Chondrocyte (in vitro differentiated cells): Measurements from ENCODE around the gene ID3. TPM values are rescaled to one million over a fixed set of nuclear protein-coding genes. Genes with fewer than 3 reads are reported as not detected.
A peak's percentile ranks its signal among the peaks of the same experiment; 100 is the strongest.

Source experiments
- DNase-seq: peaks from one replicate; pipeline ENCODE4 v3.0.0; 2021; ENCODE audit warnings: mixed read lengths, low spot score
- H3K27ac Mint-ChIP-seq: one replicate; pipeline ENCODE4 v1.8.0; 2021; ENCODE audit warnings: mild to moderate bottlenecking, moderate library complexity, mixed read lengths; ENCODE audit not compliant: unreplicated experiment
- H3K27me3 Mint-ChIP-seq: 2 replicates; pipeline ENCODE4 v1.8.0; 2021; ENCODE audit warnings: low read depth, mixed read lengths
- H3K36me3 Mint-ChIP-seq: 2 replicates; pipeline ENCODE4 v1.8.0; 2021; ENCODE audit warnings: low read depth, mixed read lengths
- H3K4me1 Mint-ChIP-seq: 2 replicates; pipeline ENCODE4 v1.8.0; 2021; ENCODE audit warnings: low read depth, mild to moderate bottlenecking, mixed read lengths
- H3K4me3 Mint-ChIP-seq: one replicate; pipeline ENCODE4 v1.8.0; 2021; ENCODE audit warnings: mild to moderate bottlenecking, moderate library complexity, mixed read lengths; ENCODE audit not compliant: unreplicated experiment
- H3K9me3 Mint-ChIP-seq: 2 replicates; pipeline ENCODE4 v1.8.0; 2021; ENCODE audit warnings: low read depth, mixed read lengths
- total RNA-seq: library from RNA; stranded (reverse); gene quantifications from 3 replicates; pipeline ENCODE4 v1.2.1, GENCODE V29; 2021
- TF ChIP-seq, protein P1 (sequence below): fragments of 200-600 bp; sonication (generic); IDR thresholded peaks from 2 replicates; pipeline ENCODE4 v1.5.0; 2021; ENCODE audit warnings: antibody characterized with exemption, mild to moderate bottlenecking, moderate library complexity

Gene ID3
- total RNA-seq, 1 donor from 2014 or later: 81.8 TPM

DNA sequence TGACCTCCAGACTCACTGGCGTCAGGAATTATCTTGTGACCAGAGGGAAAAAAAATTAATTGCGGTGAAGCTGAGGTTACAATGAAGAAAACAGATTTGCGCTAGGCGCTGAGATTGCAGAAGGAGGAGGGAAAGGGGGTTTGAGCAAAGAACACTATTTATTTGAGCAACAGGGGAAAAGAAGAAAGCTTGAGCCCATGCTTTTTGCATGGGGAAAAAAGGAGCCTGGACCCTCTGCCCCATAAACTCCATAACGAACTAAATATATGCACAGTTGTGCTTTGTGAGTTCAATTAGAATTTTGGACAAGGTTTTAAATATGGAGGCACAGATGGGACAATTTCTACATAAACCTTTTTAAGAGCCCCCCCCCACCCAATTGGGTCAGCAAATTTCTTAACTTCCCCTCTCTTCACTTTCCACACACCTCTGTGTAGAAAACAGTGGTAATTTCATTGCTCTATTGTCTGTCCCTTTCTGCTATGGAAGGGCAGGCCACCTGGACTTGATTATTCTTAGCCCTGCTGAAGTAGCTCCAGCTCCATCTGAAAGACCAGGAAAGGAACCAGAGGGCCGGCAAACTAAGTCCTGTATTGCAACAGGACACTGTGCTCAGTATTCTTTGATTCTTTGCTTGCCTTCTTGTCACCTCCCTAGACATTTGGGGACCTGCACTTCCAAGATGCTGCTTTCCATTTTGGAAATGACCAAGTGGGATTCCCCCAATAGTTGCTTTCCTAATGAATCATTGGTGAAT lies 862 bp upstream of the ID3 start:
- TF ChIP-seq, protein P1, sequence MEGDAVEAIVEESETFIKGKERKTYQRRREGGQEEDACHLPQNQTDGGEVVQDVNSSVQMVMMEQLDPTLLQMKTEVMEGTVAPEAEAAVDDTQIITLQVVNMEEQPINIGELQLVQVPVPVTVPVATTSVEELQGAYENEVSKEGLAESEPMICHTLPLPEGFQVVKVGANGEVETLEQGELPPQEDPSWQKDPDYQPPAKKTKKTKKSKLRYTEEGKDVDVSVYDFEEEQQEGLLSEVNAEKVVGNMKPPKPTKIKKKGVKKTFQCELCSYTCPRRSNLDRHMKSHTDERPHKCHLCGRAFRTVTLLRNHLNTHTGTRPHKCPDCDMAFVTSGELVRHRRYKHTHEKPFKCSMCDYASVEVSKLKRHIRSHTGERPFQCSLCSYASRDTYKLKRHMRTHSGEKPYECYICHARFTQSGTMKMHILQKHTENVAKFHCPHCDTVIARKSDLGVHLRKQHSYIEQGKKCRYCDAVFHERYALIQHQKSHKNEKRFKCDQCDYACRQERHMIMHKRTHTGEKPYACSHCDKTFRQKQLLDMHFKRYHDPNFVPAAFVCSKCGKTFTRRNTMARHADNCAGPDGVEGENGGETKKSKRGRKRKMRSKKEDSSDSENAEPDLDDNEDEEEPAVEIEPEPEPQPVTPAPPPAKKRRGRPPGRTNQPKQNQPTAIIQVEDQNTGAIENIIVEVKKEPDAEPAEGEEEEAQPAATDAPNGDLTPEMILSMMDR: no peak
- Mint-ChIP-seq H3K36me3 (peaks cover 8% of the 10 kb centered on the region), H3K4me3 (peak overlapping the region; percentile 91), H3K4me1 (peaks cover 81% of the 10 kb centered on the region), H3K9me3 (no peaks in the 10 kb centered on the region), H3K27me3 (no peaks in the 10 kb centered on the region), H3K27ac (peak overlapping the region; percentile 99)
- no peak for DNase-seq

DNA sequence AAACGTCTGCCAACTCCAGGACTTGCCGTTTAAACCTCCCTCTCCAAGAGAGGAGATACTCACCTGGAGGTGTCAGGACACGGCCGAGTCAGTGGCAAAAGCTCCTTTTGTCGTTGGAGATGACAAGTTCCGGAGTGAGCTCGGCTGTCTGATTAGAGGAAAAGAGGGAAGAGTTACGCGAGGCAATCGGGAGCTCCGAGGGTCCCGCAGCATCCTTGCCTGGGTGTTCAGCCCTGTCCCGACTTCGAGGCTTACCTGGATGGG lies 497 bp downstream of the ID3 start:
- TF ChIP-seq, protein P1: no peak
- peaks cover 8% of the 10 kb centered on the region for H3K36me3 Mint-ChIP-seq

DNA sequence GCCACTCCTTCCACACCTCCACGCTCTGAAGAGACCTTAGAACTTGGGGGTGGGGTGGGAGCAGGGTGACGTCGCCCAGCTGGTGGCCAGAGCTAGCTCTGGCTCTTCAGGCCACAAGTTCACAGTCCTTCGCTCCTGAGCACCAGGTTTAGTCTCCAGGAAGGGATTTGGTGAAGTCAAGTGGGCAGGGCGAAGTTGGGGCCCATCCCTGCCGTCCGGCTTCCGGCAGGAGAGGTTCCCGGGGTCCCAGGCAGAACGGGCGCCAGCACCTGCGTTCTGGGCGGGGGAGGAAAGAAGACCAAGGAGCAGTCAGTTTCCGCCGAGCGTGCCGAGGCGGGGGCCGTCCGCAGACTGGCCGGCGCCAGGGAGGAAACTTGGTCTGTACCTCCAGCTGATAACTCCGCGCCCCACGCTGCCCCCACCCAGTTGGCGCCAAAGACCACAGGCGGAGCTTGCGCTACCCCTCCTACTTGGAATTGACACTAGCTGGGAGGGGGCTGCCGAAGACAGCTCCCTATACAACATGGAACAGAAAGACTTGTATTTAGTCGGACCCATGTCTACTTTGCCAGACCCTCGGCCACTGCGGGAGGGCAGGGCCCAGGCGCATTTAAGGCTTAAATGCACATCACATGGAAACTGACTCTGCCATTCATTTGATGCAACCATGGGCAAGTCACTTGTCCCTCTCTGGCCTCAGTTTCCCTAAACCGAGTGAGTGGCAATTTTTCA lies 995 bp downstream of the ID3 start:
- Mint-ChIP-seq H3K4me3 (peak overlapping the region; percentile 91), H3K4me1 (peaks cover 77% of the 10 kb centered on the region), H3K36me3 (peaks cover 8% of the 10 kb centered on the region), H3K9me3 (no peaks in the 10 kb centered on the region), H3K27me3 (no peaks in the 10 kb centered on the region), H3K27ac (peak overlapping the region; percentile 99)
- no peak for DNase-seq
- TF ChIP-seq, protein P1: no peak

More for the DNA sequence above, 497 bp downstream of the ID3 start:
- Mint-ChIP-seq H3K9me3 (no peaks in the 10 kb centered on the region), H3K4me3 (peak overlapping the region; percentile 91), H3K4me1 (peaks cover 80% of the 10 kb centered on the region), H3K27ac (peak overlapping the region; percentile 99), H3K27me3 (no peaks in the 10 kb centered on the region)
- no peak for DNase-seq

DNA sequence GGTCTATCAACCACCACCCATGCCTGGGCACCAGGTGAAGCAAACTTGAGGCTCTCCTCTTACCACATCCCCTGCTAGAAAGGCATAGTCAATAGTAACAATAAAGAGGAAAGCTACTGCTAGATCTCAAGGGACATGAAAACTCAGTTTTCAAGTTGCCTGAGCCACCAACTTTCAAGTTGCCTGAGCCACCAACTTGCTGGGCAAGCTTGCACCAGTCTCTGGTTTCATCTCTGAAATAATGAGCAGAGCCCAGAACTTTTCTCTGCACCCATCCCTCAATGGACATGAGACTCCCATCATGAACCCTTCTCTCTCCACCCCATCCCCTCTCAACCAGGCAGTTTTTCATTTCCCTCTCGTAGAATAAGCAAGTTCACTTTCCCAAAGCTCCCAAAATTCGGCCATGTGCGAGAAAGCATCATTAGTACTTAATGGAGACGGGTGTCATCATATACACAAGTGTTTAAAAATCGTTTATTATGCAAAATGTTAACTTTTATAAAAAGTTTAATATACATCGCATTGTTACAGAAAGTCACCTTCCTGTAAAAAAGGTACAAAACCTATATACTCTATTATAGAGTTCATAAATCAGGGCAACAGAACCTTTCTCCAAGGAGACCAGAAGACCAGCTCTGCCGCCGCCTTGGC lies 1.7 kb downstream of the ID3 start:
- H3K36me3 Mint-ChIP-seq: peaks cover 8% of the 10 kb centered on the region
- no peaks in the 10 kb centered on the region for H3K27me3 Mint-ChIP-seq
- no peak for DNase-seq
- H3K9me3 Mint-ChIP-seq: no peaks in the 10 kb centered on the region
- peak overlapping the region; percentile 99 for H3K27ac Mint-ChIP-seq
- TF ChIP-seq, protein P1: no peak
- H3K4me3 Mint-ChIP-seq: peak overlapping the region; percentile 91
- peaks cover 70% of the 10 kb centered on the region for H3K4me1 Mint-ChIP-seq
